Ovary (tissue), 9 donors: ENCODE measurements around the gene CASK. TPM values are rescaled to one million over a fixed set of nuclear protein-coding genes. Genes with fewer than 3 reads are reported as not detected.

ENCODE experiments used
- DNase-seq, 5 donors: peaks; one replicate each; pipeline ENCODE4 v3.0.0-alpha.2; 2019 to 2020
- H3K27ac ChIP-seq, 2 donors: fragments of 200-600 bp; one replicate each; pipeline versions ENCODE4 v1.5.1 to v1.8.0; 2019 to 2022
- H3K27me3 ChIP-seq: fragments of 200-600 bp; one replicate; pipeline ENCODE4 v1.8.0; 2022
- H3K36me3 ChIP-seq: fragments of 200-600 bp; sonication (generic); one replicate; pipeline ENCODE4 v1.5.1; 2019
- H3K4me1 ChIP-seq: one replicate; pipeline ENCODE4 v1.8.1; 2013; ENCODE audit warnings: mild to moderate bottlenecking, moderate library complexity; ENCODE audit not compliant: insufficient read depth
- H3K4me3 ChIP-seq: fragments of 200-600 bp; sonication (generic); one replicate; pipeline ENCODE4 v1.5.1; 2017
- H3K9me3 ChIP-seq, 2 donors: fragments of 200-600 bp in 1 of 2; sonication (generic) in 1 of 2; one replicate each; pipeline versions ENCODE4 v1.5.1 to v1.8.1; 2013 to 2019; ENCODE audit warnings: mild to moderate bottlenecking in 1 of 2, moderate library complexity in 1 of 2
- CTCF ChIP-seq, 3 donors: fragments of 450-650 bp in 2 of 3; fragments of 200-600 bp in 1 of 3; IDR thresholded peaks; one replicate each; pipeline versions ENCODE4 v1.5.1 to v1.8.0; 2016 to 2022; ENCODE audit warnings: antibody characterized with exemption in 3 of 3, mild to moderate bottlenecking in 1 of 3
- EP300 ChIP-seq: sonication (generic); formaldehyde crosslinking; IDR thresholded peaks from one replicate; pipeline ENCODE4 v1.6.1; 2017; ENCODE audit warnings: antibody characterized with exemption
- POLR2A ChIP-seq: fragments of 450-650 bp; IDR thresholded peaks from one replicate; pipeline ENCODE4 v1.6.1; 2017; ENCODE audit warnings: antibody characterized with exemption, mild to moderate bottlenecking, moderate library complexity
- WGBS, 3 donors: extraction: QIAGEN DNeasy Blood & Tissue Kit in 1 of 3; methylation state at CpG; one replicate each; pipeline versions ENCODE4 v1.1.5 to v1.1.7; 2013 to 2017; 5-methylcytosine and 5-hydroxymethylcytosine counted together
- intact Hi-C, 4 donors: fragments of 100-400 bp; cut with DNase I; formaldehyde crosslinking; loops; one replicate each; pipeline versions ENCODE4 v1.11.0 to v1.15.1; 2022 to 2023
- polyA plus RNA-seq, 2 donors: library from polyadenylated mRNA; stranded (reverse); fragments of 200-250 nt in 1 of 2; fragments of 350-450 nt in 1 of 2; fragmentation: Illumina TruSeq in 1 of 2; extraction: RNeasy Lipid Tissue Mini Kit (QIAGEN cat#74804) in 1 of 2; gene quantifications; one replicate each; pipeline ENCODE4 v1.2.3, GENCODE V29; 2013 to 2014
- total RNA-seq, 7 donors: library from RNA; depleted of rRNA in 2 of 7; stranded (reverse); fragments of >200 nt in 2 of 7; fragmentation: NEBNext Ultra II Directional in 3 of 7; extraction: Animal tissue kit (Norgen Biotek cat#: 25700) in 3 of 7; gene quantifications; one replicate each; pipeline versions ENCODE4 v1.1.0 to v1.2.4, GENCODE V29; 2016 to 2023
- donor health status: DM: no; HTN: no; CAD: no; lungs with moderate emphysema.
- donor health status: DM: no; HTN: no; CAD: no.
- donor health status: Bipolar disorder and iron deficiency.
- donor health status: DM: yes; HTN: yes; CAD: no.
- donor health status: DM: no; HTN: no; CAD: no.
- donor health status: DM: yes; HTN: yes; CAD: no.

CASK gene
- total and polyA plus RNA-seq, 9 donors, result 11.3 to 70.9 (median 36.8) TPM

GRCh38 chrX:41512394-41512793 is 411.0 kb downstream of the CASK start:
- intact Hi-C loops, result no loop called here
- Histone ChIP-seq H3K36me3 (no peaks in the 10 kb centered on the region), H3K27ac (no peak overlapping the region), H3K4me1 (no peaks in the 10 kb centered on the region), H3K4me3 (no peak overlapping the region), H3K27me3 (no peaks in the 10 kb centered on the region), H3K9me3 (no peaks in the 10 kb centered on the region)
- no peak for DNase-seq
- 82 to 87% (median 87%) methylated on average over 4 of the region's 4 CpGs for WGBS, 3 donors
- TF ChIP-seq EP300, result no peak
- no peak for TF ChIP-seq POLR2A
- TF ChIP-seq CTCF (IDR thresholded peaks at IDR 0.05), result no peak

- Histone ChIP-seq H3K4me3 (no peak overlapping the region), H3K4me1 (no peaks in the 10 kb centered on the region), H3K9me3 (no peaks in the 10 kb centered on the region), H3K36me3 (no peaks in the 10 kb centered on the region), H3K27me3 (no peaks in the 10 kb centered on the region), H3K27ac (no peak overlapping the region)
- TF ChIP-seq POLR2A, result no peak
- intact Hi-C loops, result no loop called here
- whole genome bisulfite sequencing, 3 donors, result 75 to 76% (median 76%) methylated on average over 4 of the region's 4 CpGs
- no peak for DNase-seq
These were observed 415.4 kb downstream of the CASK start for GRCh38 chrX:41507919-41508318.

GRCh38 chrX:41502004-41502403 is 421.4 kb downstream of the CASK start:
- no peak for DNase-seq
- intact Hi-C loops, result no loop called here
- no peak for TF ChIP-seq CTCF (IDR thresholded peaks at IDR 0.05)
- TF ChIP-seq EP300, result no peak
- no peak for TF ChIP-seq POLR2A
- no peaks in the 10 kb centered on the region for H3K27me3 ChIP-seq
- 93 to 97% (median 95%) methylated on average over 1 of the region's 1 CpG for WGBS, 3 donors
- H3K4me3 ChIP-seq, result no peak overlapping the region
- no peaks in the 10 kb centered on the region for H3K4me1 ChIP-seq
- H3K27ac ChIP-seq, result no peak overlapping the region
- no peaks in the 10 kb centered on the region for H3K36me3 ChIP-seq
- H3K9me3 ChIP-seq, result no peaks in the 10 kb centered on the region

- intact Hi-C loops, result no loop called here
- Histone ChIP-seq H3K9me3 (no peaks in the 10 kb centered on the region), H3K27ac (no peak overlapping the region)
These were observed 423.4 kb downstream of the CASK start for GRCh38 chrX:41499984-41500383.

GRCh38 chrX:41499195-41499594 is 424.2 kb downstream of the CASK start:
- H3K36me3 ChIP-seq, result no peaks in the 10 kb centered on the region
- DNase-seq, result no peak
- no peaks in the 10 kb centered on the region for H3K27me3 ChIP-seq

More at GRCh38 chrX:41499984-41500383, 423.4 kb downstream of the CASK start:
- Histone ChIP-seq H3K36me3 (no peaks in the 10 kb centered on the region), H3K4me1 (no peaks in the 10 kb centered on the region), H3K4me3 (no peak overlapping the region), H3K27me3 (no peaks in the 10 kb centered on the region)
- 61 to 71% (median 65%) methylated on average over 3 of the region's 3 CpGs for WGBS, 3 donors
- TF ChIP-seq CTCF (IDR thresholded peaks at IDR 0.05), result no peak
- no peak for TF ChIP-seq EP300
- no peak for TF ChIP-seq POLR2A
- DNase-seq, result no peak

More at GRCh38 chrX:41499195-41499594, 424.2 kb downstream of the CASK start:
- TF ChIP-seq EP300, result no peak
- no peak for TF ChIP-seq CTCF (IDR thresholded peaks at IDR 0.05)
- no peak for TF ChIP-seq POLR2A
- no peaks in the 10 kb centered on the region for H3K9me3 ChIP-seq
- H3K4me1 ChIP-seq, result no peaks in the 10 kb centered on the region
- no peak overlapping the region for H3K27ac ChIP-seq
- H3K4me3 ChIP-seq, result no peak overlapping the region
- intact Hi-C loops, result no loop called here
- 70 to 81% (median 78%) methylated on average over 7 of the region's 7 CpGs for WGBS, 3 donors
